PC-3 (cell line): ENCODE data around the gene GRK1. TPM values are rescaled to one million over a fixed set of nuclear protein-coding genes. Genes with fewer than 3 reads are reported as not detected.

Source experiments
- ATAC-seq: fragments of 200-7000 bp; cut with Tn5 transposase; 2 replicates; pipeline ENCODE4 v1.9.1; 2020; ENCODE audit warnings: mild to moderate bottlenecking, moderate library complexity
- BruUV-seq: library from RNA; stranded (reverse); fragments of 400-500 nt; replicated peaks from 2 replicates; lab custom pipeline; 2021; lab: Mats Ljungman, UMichigan
- CTCF ChIA-PET: fragments of 300-600 bp; sonication (Branson Sonifier 250); formaldehyde crosslinking; loops from one replicate; lab custom pipeline; 2022; ENCODE audit warnings: antibody characterized with exemption; lab: Charles Lee
- POLR2A ChIA-PET: fragments of 300-600 bp; sonication (Branson Sonifier 250); formaldehyde crosslinking; loops from one replicate; lab custom pipeline; 2022; ENCODE audit warnings: antibody characterized with exemption; ENCODE audit not compliant: unreplicated experiment; lab: Charles Lee
- DNase-seq: peaks from one replicate; pipeline ENCODE4 v3.0.0-alpha.2; 2015
- H2AFZ ChIP-seq: fragments of 300-600 bp; sonication (generic); 2 replicates; pipeline ENCODE4 v1.6.0; 2016; ENCODE audit warnings: antibody characterized with exemption, low read length
- H3F3A ChIP-seq: fragments of 300-600 bp; sonication (generic); one replicate; pipeline ENCODE4 v1.6.0; 2017; ENCODE audit warnings: antibody characterized with exemption, low read length, control low read depth, mild to moderate bottlenecking; ENCODE audit not compliant: unreplicated experiment
- H3K27ac ChIP-seq: fragments of 300-600 bp; sonication (generic); 2 replicates; pipeline ENCODE4 v1.5.1; 2016; ENCODE audit warnings: mild to moderate bottlenecking, low read length
- H3K27me3 ChIP-seq: fragments of 300-600 bp; sonication (generic); 2 replicates; pipeline ENCODE4 v1.6.1; 2016; ENCODE audit warnings: low read length, mixed read lengths
- H3K36me3 ChIP-seq: fragments of 300-600 bp; sonication (generic); 2 replicates; pipeline ENCODE4 v1.6.1; 2016; ENCODE audit warnings: low read depth, mixed run types, low read length, mixed read lengths
- H3K4me1 ChIP-seq: fragments of 300-600 bp; sonication (generic); 2 replicates; pipeline ENCODE4 v1.5.1; 2016; ENCODE audit warnings: low read length; ENCODE audit not compliant: insufficient read depth
- H3K4me2 ChIP-seq: fragments of 300-600 bp; sonication (generic); 2 replicates; pipeline ENCODE4 v1.6.0; 2016; ENCODE audit warnings: low read length
- H3K4me3 ChIP-seq: fragments of 300-600 bp; sonication (generic); 2 replicates; pipeline ENCODE4 v1.5.1; 2016; ENCODE audit warnings: mild to moderate bottlenecking, low read length, mixed read lengths
- H3K79me2 ChIP-seq: fragments of 300-600 bp; sonication (generic); 2 replicates; pipeline ENCODE4 v1.6.1; 2017; ENCODE audit warnings: low read length, mixed read lengths
- H3K9ac ChIP-seq: fragments of 300-600 bp; sonication (generic); 2 replicates; pipeline ENCODE4 v1.6.0; 2016; ENCODE audit warnings: mild to moderate bottlenecking, low read length
- H3K9me2 ChIP-seq: fragments of 300-600 bp; sonication (generic); replicated peaks from 2 replicates; pipeline ENCODE4 v1.6.1; 2016; ENCODE audit warnings: mixed run types, low read length, mixed read lengths
- H3K9me3 ChIP-seq: fragments of 300-600 bp; sonication (generic); 2 replicates; pipeline ENCODE4 v1.6.1; 2016; ENCODE audit warnings: low read length, mixed read lengths
- H4K20me1 ChIP-seq: fragments of 300-600 bp; sonication (generic); 2 replicates; pipeline ENCODE4 v1.6.1; 2016; ENCODE audit warnings: low read length, mixed read lengths
- CTCF ChIP-seq: fragments of 300-600 bp; sonication (generic); conservative IDR thresholded peaks from 2 replicates; pipeline ENCODE4 v1.5.1; 2017; ENCODE audit warnings: antibody characterized with exemption, low read depth, mild to moderate bottlenecking, low read length
- EZH2 ChIP-seq: fragments of 300-600 bp; sonication (generic); IDR thresholded peaks from one replicate; pipeline ENCODE4 v1.6.1; 2017; ENCODE audit warnings: antibody characterized with exemption, mild to moderate bottlenecking, low read length; ENCODE audit not compliant: unreplicated experiment
- EZH2phosphoT487 ChIP-seq: fragments of 300-600 bp; sonication (generic); IDR thresholded peaks from 2 replicates; pipeline ENCODE4 v1.6.1; 2018; ENCODE audit warnings: mild to moderate bottlenecking, antibody characterized with exemption, low read length, borderline replicate concordance
- intact Hi-C: fragments of 100-400 bp; cut with micrococcal nuclease; formaldehyde crosslinking; loops from 2 replicates; pipeline ENCODE4 v1.9.0; 2023
- total RNA-seq: library from RNA; depleted of rRNA; stranded (reverse); fragments of >200 nt; gene quantifications from 2 replicates; pipeline ENCODE4 v1.2.3, GENCODE V29; 2014

The GRK1 gene
- total RNA-seq, 1 experiment from 2014 or later, result not detected

GRCh38 chr13:113764793-113765563, 98.0 kb downstream of the GRK1 start:
- DNase-seq (no peak), ATAC-seq (no peak)
- Histone ChIP-seq H3K36me3 (no peaks in the 10 kb centered on the region), H3K79me2 (peaks cover 23% of the 10 kb centered on the region), H3K4me2 (no peak overlapping the region), H3K4me3 (no peak overlapping the region), H2AFZ (no peak overlapping the region), H4K20me1 (no peaks in the 10 kb centered on the region), H3K9me3 (no peaks in the 10 kb centered on the region), H3F3A (no peaks in the 10 kb centered on the region), H3K27me3 (no peaks in the 10 kb centered on the region), H3K9ac (no peak overlapping the region), H3K9me2 (no peaks in the 10 kb centered on the region), H3K27ac (no peak overlapping the region), H3K4me1 (peaks cover 6% of the 10 kb centered on the region; the same call in 1 of the 2 replicates)
- intact Hi-C loops, result no loop called here
- BruUV-seq, result no TSS peak
- TF ChIP-seq EZH2phosphoT487, result no peak
- no peak for TF ChIP-seq CTCF
- no peak for TF ChIP-seq EZH2
- ChIA-PET CTCF (no interaction called here), POLR2A (no interaction called here)

- H3F3A ChIP-seq, result no peaks in the 10 kb centered on the region
- no peak overlapping the region for H2AFZ ChIP-seq
- H3K79me2 ChIP-seq, result peaks cover 18% of the 10 kb centered on the region
- peaks cover 6% of the 10 kb centered on the region; the same call in 1 of the 2 replicates for H3K4me1 ChIP-seq
- ChIA-PET POLR2A (no interaction called here), CTCF (no interaction called here)
- no peaks in the 10 kb centered on the region for H3K9me2 ChIP-seq
- H3K4me2 ChIP-seq, result no peak overlapping the region
- DNase-seq (no peak), ATAC-seq (no peak; the same call in 1 of the 2 replicates)
- no peaks in the 10 kb centered on the region for H3K9me3 ChIP-seq
- TF ChIP-seq CTCF, result no peak
- TF ChIP-seq EZH2, result no peak
- no peak for TF ChIP-seq EZH2phosphoT487
- H3K27ac ChIP-seq, result no peak overlapping the region
- intact Hi-C loops, result no loop called here
- H3K9ac ChIP-seq, result no peak overlapping the region
- no TSS peak for BruUV-seq
- H3K4me3 ChIP-seq, result no peak overlapping the region
- H4K20me1 ChIP-seq, result no peaks in the 10 kb centered on the region
- no peaks in the 10 kb centered on the region for H3K27me3 ChIP-seq
- no peaks in the 10 kb centered on the region for H3K36me3 ChIP-seq
These were observed 98.5 kb downstream of the GRK1 start for GRCh38 chr13:113765564-113765910.
